Measurements from ENCODE around the gene PTCHD4. TPM values are rescaled to one million over a fixed set of nuclear protein-coding genes. Genes with fewer than 3 reads are reported as not detected.

The PTCHD4 gene
- total and polyA plus RNA-seq, 11 donors = 0.01 to 2.0 (median 0.93) TPM

DNA sequence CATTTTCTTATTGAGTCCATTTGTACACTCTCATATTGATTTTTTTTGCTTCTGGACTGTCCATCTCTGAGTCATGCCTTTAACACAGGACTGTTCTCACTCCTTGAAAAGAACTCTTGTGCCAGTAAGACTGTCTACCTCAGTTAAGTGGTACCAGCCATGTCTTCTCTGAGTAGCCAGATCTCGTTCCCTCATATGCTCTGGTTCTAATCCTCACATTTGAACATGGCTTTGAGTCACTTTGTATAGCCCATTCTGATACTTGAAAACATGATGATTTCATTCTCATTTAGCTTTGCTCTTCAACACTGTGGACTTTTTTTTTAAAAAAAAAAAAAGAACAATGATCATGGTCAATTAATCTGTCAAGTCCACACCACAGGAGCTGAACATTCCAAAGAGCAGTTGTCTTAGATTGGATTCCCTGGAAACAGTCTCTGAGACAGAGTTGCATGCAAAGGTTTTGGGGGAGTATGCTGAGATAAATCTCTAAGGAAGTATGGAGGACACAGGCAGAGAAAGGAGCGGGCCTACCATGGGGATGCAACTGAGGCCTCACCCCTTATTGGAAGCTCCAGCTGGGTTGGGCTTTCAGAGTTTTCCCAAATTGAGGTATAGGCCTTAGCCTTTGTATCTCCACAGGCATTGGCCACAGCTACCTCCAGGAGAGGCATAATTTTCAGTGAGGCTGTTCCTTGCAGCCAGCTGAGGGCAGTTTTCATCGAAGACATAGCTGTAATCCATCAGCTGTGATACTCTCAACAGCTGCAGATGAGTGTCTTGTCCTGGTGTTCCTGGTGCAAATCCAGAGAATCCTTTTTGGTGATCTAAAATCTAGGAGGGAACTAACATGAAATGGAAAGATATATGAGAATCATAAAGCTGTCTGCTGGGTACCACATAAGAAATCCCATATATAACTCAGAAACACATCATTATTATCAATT, 6.0 kb upstream of the PTCHD4 start:
- H3K36me3 ChIP-seq = no peaks in the 10 kb centered on the region
- H3K4me1 ChIP-seq = no peaks in the 10 kb centered on the region
- TF ChIP-seq POLR2A (IDR thresholded peaks at IDR 0.05) = no peak
- TF ChIP-seq, protein P1, sequence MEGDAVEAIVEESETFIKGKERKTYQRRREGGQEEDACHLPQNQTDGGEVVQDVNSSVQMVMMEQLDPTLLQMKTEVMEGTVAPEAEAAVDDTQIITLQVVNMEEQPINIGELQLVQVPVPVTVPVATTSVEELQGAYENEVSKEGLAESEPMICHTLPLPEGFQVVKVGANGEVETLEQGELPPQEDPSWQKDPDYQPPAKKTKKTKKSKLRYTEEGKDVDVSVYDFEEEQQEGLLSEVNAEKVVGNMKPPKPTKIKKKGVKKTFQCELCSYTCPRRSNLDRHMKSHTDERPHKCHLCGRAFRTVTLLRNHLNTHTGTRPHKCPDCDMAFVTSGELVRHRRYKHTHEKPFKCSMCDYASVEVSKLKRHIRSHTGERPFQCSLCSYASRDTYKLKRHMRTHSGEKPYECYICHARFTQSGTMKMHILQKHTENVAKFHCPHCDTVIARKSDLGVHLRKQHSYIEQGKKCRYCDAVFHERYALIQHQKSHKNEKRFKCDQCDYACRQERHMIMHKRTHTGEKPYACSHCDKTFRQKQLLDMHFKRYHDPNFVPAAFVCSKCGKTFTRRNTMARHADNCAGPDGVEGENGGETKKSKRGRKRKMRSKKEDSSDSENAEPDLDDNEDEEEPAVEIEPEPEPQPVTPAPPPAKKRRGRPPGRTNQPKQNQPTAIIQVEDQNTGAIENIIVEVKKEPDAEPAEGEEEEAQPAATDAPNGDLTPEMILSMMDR (IDR thresholded peaks at IDR 0.05) = no peak
- 87 to 95% (median 92%) methylated on average over 3 of the region's 3 CpGs for WGBS, 4 donors
- no peak for DNase-seq
- no peaks in the 10 kb centered on the region for H3K9me3 ChIP-seq
- intact Hi-C loops (cut with DNase I) = no loop called here
- no peak for ATAC-seq
- H3K27ac ChIP-seq = no peak overlapping the region
- H3K4me3 ChIP-seq = no peak overlapping the region
- no peaks in the 10 kb centered on the region for H3K27me3 ChIP-seq

DNA sequence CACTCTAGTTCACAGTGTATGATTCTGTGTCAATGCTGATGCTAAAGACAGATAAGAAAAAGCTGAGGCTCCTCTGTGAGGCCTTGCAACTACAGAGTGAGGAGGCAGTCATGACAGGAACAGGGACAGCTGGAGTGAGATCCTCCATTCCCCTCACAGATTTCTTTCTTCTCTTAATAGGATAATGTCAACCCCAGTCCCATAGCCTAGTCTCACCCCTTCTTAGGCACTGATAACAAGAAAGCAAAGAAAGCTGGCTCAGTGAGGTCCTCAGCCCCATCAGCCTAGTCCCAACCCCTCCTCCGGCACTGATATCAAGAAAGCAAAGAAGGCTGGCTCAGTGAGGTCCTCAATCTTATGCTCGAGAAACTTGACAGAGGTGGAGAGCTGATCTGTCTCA, 2.1 kb upstream of the PTCHD4 start:
- H3K27ac ChIP-seq = no peak overlapping the region
- H3K36me3 ChIP-seq = no peaks in the 10 kb centered on the region
- no peaks in the 10 kb centered on the region for H3K9me3 ChIP-seq
- intact Hi-C loops (cut with DNase I) = no loop called here
- TF ChIP-seq, protein P1 (IDR thresholded peaks at IDR 0.05) = no peak
- no peak for TF ChIP-seq POLR2A (IDR thresholded peaks at IDR 0.05)
- no peak for ATAC-seq
- no peaks in the 10 kb centered on the region for H3K27me3 ChIP-seq
- no peak overlapping the region for H3K4me3 ChIP-seq
- DNase-seq = no peak
- WGBS, 4 donors = 73 to 86% (median 75%) methylated on average over 2 of the region's 2 CpGs
- peaks cover 0 to 7% (median 0%) of the 10 kb centered on the region in 12 donors for H3K4me1 ChIP-seq

DNA sequence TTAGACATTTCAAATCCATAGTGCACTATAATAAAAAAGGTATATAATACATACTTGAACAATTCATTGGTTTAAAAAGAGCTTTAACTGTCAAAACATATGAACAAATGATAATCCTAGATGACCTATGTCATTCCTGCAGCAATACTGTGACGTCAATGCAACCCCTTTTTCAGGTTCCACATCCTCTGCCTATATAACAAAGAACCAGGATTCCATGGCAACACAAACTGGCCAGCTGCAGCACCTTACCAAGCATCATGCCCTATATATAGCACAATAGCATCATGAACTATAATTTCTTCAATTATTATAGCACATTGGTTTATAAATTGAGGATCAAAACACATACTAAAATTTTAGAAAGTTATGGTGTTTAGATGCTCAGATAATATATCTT, 578 bp upstream of the PTCHD4 start:
- H3K9me3 ChIP-seq = no peaks in the 10 kb centered on the region
- H3K27ac ChIP-seq = peak overlapping the region in 5 of 12 donors; percentile 31 to 80 (median 60)
- no peaks in the 10 kb centered on the region for H3K27me3 ChIP-seq
- peak in 1 of 4 donors; percentile 18 for ATAC-seq
- no peaks in the 10 kb centered on the region for H3K36me3 ChIP-seq
- H3K4me3 ChIP-seq = peak overlapping the region in 3 of 12 donors; percentile 46 to 59 (median 49)
- no peak for DNase-seq
- 43 to 59% (median 47%) methylated on average over 1 of the region's 1 CpG for WGBS, 4 donors
- TF ChIP-seq, protein P1 (IDR thresholded peaks at IDR 0.05) = no peak
- no peak for TF ChIP-seq POLR2A (IDR thresholded peaks at IDR 0.05)
- intact Hi-C loops (cut with DNase I) = no loop called here
- peaks cover 0 to 7% (median 0%) of the 10 kb centered on the region in 12 donors for H3K4me1 ChIP-seq

DNA sequence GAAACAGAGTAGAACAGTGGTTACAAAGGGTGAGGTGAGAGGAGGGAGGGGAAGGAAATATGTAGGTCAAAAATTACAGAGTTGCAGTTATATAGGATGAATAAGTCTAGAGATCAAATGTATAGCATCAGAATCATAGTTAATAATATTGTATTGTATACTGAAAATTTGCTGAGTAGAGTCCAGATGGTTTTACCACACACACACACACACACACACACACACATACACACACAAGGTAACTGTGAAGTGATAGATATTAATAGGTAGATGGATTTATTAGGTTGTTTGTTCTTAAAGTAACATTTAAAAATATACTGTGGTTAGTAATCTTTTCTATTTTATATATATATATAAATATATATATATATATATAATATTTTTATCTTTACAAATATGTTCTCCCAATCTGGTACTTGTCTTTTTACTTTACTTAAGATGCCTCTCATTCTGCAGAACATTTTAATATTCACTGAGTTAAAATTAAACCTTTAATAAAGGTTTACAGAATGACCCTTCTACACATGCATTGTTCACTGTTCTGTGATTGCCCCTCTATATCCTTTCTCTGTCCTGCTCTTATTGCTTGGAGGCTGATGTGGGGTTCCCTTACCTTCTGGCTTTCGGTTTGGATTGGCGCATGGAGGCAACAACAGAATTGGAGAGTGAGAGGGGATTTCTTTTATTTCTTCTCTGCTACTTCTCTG, 408 bp downstream of the PTCHD4 start:
- Histone ChIP-seq H3K4me1 (peaks cover 0 to 7% (median 0%) of the 10 kb centered on the region in 12 donors), H3K9me3 (no peaks in the 10 kb centered on the region), H3K36me3 (no peaks in the 10 kb centered on the region), H3K4me3 (peak overlapping the region in 10 of 12 donors; percentile 11 to 59 (median 44)), H3K27me3 (no peaks in the 10 kb centered on the region), H3K27ac (peak overlapping the region in 9 of 12 donors; percentile 6 to 80 (median 46))
- no peak for TF ChIP-seq POLR2A (IDR thresholded peaks at IDR 0.05)
- TF ChIP-seq, protein P1 (IDR thresholded peaks at IDR 0.05) = no peak
- no peak for DNase-seq
- intact Hi-C loops (cut with DNase I) = no loop called here
- whole genome bisulfite sequencing, 4 donors = 65 to 88% (median 84%) methylated on average over 2 of the region's 2 CpGs
- peak in 1 of 4 donors; percentile 24 for ATAC-seq

Data from heart left ventricle (tissue), 16 donors.